Testis (tissue), 3 donors: Measurements from ENCODE around the gene WBP1L. TPM values are rescaled to one million over a fixed set of nuclear protein-coding genes. Genes with fewer than 3 reads are reported as not detected.
"Not testable (repeated sequence)": the region's sequence is repeated elsewhere in the genome, so short reads cannot be mapped to it uniquely, and the experiment has no call there.

ENCODE experiments used
- DNase-seq: peaks from one replicate; pipeline ENCODE4 v3.0.0-alpha.2; 2019
- H3K27ac ChIP-seq, 2 donors: fragments of 200-600 bp; sonication (generic); one replicate each; pipeline ENCODE4 v1.5.1; 2019
- H3K27me3 ChIP-seq: fragments of 200-600 bp; sonication (generic); one replicate; pipeline ENCODE4 v1.5.1; 2019
- H3K36me3 ChIP-seq: fragments of 200-600 bp; sonication (generic); one replicate; pipeline ENCODE4 v1.5.1; 2017; ENCODE audit warnings: low read depth; ENCODE audit errors: missing control alignments
- H3K4me1 ChIP-seq: fragments of 200-600 bp; sonication (generic); one replicate; pipeline ENCODE4 v1.5.1; 2019
- H3K4me3 ChIP-seq, 2 donors: fragments of 200-600 bp; sonication (generic); one replicate each; pipeline ENCODE4 v1.5.1; 2017 to 2019
- H3K9me3 ChIP-seq: fragments of 200-600 bp; sonication (generic); one replicate; pipeline ENCODE4 v1.5.1; 2017
- CTCF ChIP-seq, 3 experiments: fragments of 450-650 bp in 2 of 3; fragments of 200-600 bp in 1 of 3; sonication (generic) in 1 of 3; IDR thresholded peaks; one replicate each; pipeline ENCODE4 v1.5.1; 2016 to 2019; ENCODE audit warnings: antibody characterized with exemption in 3 of 3, mild to moderate bottlenecking in 2 of 3, moderate library complexity in 1 of 3
- POLR2A ChIP-seq: fragments of 450-650 bp; IDR thresholded peaks from one replicate; pipeline ENCODE4 v1.6.1; 2017; ENCODE audit warnings: antibody characterized with exemption, mild to moderate bottlenecking, moderate library complexity
- WGBS, 2 donors: methylation state at CpG; one replicate each; pipeline ENCODE4 v1.1.5; 2018; 5-methylcytosine and 5-hydroxymethylcytosine counted together
- intact Hi-C: fragments of 100-400 bp; cut with DNase I; formaldehyde crosslinking; loops from one replicate; pipeline ENCODE4 v1.15.1; 2023; ENCODE audit warnings: low total_unique reads
- polyA plus RNA-seq: library from polyadenylated mRNA; stranded (reverse); fragments of 350-450 nt; fragmentation: Illumina TruSeq; extraction: RNeasy Lipid Tissue Mini Kit (QIAGEN cat#74804); gene quantifications from one replicate; pipeline ENCODE4 v1.2.3, GENCODE V29; 2014; ENCODE audit warnings: low read depth, low replicate concordance; ENCODE audit not compliant: insufficient read depth
- total RNA-seq, 2 donors: library from RNA; depleted of rRNA; stranded (reverse); fragments of >200 nt; gene quantifications; one replicate each; pipeline ENCODE4 v1.2.3, GENCODE V29; 2016

Gene WBP1L
- total and polyA plus RNA-seq, 3 donors from 2014 or later = 72.4 to 165 (median 113) TPM

DNA sequence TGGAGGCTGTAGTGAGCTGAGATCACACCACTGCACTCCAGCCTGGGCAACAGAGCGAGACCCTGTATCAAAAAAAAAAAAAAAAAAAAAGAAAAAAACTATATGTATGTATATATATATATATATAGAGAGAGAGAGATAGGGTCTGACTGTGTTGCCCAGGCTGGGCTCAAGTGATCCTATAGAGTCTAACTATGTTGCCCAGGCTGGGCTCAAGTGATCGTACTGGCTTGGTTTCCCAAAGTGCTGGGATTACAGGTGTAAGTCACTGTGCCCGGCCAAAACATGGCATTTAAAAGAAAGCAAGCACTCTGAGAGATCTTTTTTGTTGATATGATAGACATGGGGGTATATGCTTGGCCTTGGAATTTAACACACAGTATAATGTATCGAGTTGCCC is 73.4 kb downstream of the WBP1L start:
- intact Hi-C loops = no loop called here
- no peaks in the 10 kb centered on the region for H3K9me3 ChIP-seq
- no peaks in the 10 kb centered on the region for H3K36me3 ChIP-seq
- H3K27ac ChIP-seq = peak overlapping the region; percentile 48 to 90
- TF ChIP-seq CTCF (IDR thresholded peaks at IDR 0.05) (no peak), POLR2A (no peak)
- H3K4me3 ChIP-seq = no peak overlapping the region
- peaks cover 33% of the 10 kb centered on the region for H3K4me1 ChIP-seq
- no peak for DNase-seq
- 84 to 88% methylated on average over 4 of the region's 4 CpGs for WGBS, 2 donors
- no peaks in the 10 kb centered on the region for H3K27me3 ChIP-seq

GRCh38 chr10:102819054-102819453 is 75.3 kb downstream of the WBP1L start:
- peaks cover 27% of the 10 kb centered on the region for H3K4me1 ChIP-seq
- no peak for TF ChIP-seq CTCF (IDR thresholded peaks at IDR 0.05)
- no peak for TF ChIP-seq POLR2A
- H3K4me3 ChIP-seq = no peak overlapping the region
- DNase-seq = peak; percentile 40
- H3K27ac ChIP-seq = peak overlapping the region in 1 of 2 donors; percentile 59
- no peaks in the 10 kb centered on the region for H3K36me3 ChIP-seq
- intact Hi-C loops = no loop called here
- no peaks in the 10 kb centered on the region for H3K27me3 ChIP-seq
- WGBS, 2 donors = 75 to 87% methylated on average over 6 of the region's 6 CpGs
- H3K9me3 ChIP-seq = no peaks in the 10 kb centered on the region

DNA sequence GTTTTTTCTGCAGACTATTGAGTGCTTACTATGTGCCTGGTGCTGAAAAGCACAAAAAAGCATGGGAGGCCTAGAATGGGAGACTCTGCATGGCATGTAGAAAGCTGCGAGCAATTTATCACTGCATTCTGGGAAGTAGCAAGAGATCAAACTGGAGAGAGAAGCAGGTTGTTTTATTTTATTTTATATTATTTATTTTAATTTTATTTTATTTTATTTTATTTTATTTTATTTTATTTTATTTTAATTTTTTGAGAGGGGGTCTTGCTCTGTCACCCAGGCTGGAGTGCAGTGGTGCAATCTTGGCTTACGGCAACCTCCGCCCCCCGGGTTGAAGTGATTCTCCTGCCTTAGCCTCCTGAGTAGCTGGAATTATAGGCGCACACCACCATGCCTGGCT is 76.3 kb downstream of the WBP1L start:
- Histone ChIP-seq H3K4me1 (peaks cover 18% of the 10 kb centered on the region), H3K27ac (peak overlapping the region in 1 of 2 donors; percentile 29)
- H3K36me3 ChIP-seq, DNase-seq, H3K27me3 ChIP-seq, H3K4me3 ChIP-seq, H3K9me3 ChIP-seq: not testable (repeated sequence)
- intact Hi-C loops = loop anchor here (10.0 kb wide), 1 partner anchor 95 kb away; no protein-coding TSS in a partner anchor
- WGBS, 2 donors = 92 to 95% methylated on average over 5 of the region's 5 CpGs

GRCh38 chr10:102822222-102822621 is 78.5 kb downstream of the WBP1L start:
- H3K27me3 ChIP-seq = no peaks in the 10 kb centered on the region
- TF ChIP-seq CTCF (IDR thresholded peaks at IDR 0.05) (no peak), POLR2A (no peak)
- H3K9me3 ChIP-seq = no peaks in the 10 kb centered on the region
- DNase-seq = no peak
- intact Hi-C loops = loop anchor here (10.0 kb wide), 1 partner anchor 97 kb away; no protein-coding TSS in a partner anchor
- no peak overlapping the region for H3K27ac ChIP-seq
- no peak overlapping the region for H3K4me3 ChIP-seq
- no peaks in the 10 kb centered on the region for H3K4me1 ChIP-seq
- WGBS, 2 donors = 93 to 98% methylated on average over 12 of the region's 12 CpGs
- H3K36me3 ChIP-seq = no peaks in the 10 kb centered on the region

GRCh38 chr10:102824664-102825063 is 80.9 kb downstream of the WBP1L start:
- TF ChIP-seq CTCF (IDR thresholded peaks at IDR 0.05) (no peak), POLR2A (no peak)
- intact Hi-C loops = loop anchor here (10.0 kb wide), 1 partner anchor 100 kb away; no protein-coding TSS in a partner anchor
- DNase-seq = no peak
- H3K27me3 ChIP-seq = no peaks in the 10 kb centered on the region
- no peak overlapping the region for H3K27ac ChIP-seq
- WGBS, 2 donors = 85 to 93% methylated on average over 4 of the region's 4 CpGs
- H3K36me3 ChIP-seq = no peaks in the 10 kb centered on the region
- no peaks in the 10 kb centered on the region for H3K9me3 ChIP-seq
- H3K4me3 ChIP-seq = no peak overlapping the region
- H3K4me1 ChIP-seq = no peaks in the 10 kb centered on the region
